NCI-H146 treated with DMSO at 0.1 percent for 48 hours (cell line): ENCODE data around the gene LRCH4.
A peak's percentile ranks its signal among the peaks of the same experiment; 100 is the strongest.

Source experiments
- DNase-seq: peaks from one replicate; lab custom pipeline; 2025; ENCODE audit not compliant: unreplicated experiment; lab: John Stamatoyannopoulos, UW

The LRCH4 gene

GRCh38 chr7:100582650-100583049 lies 3.3 kb downstream of the LRCH4 start:
- no peak for DNase-seq

GRCh38 chr7:100582041-100582579 lies 3.8 kb downstream of the LRCH4 start:
- no peak for DNase-seq

GRCh38 chr7:100580466-100581283 lies 5.3 kb downstream of the LRCH4 start:
- no peak for DNase-seq

GRCh38 chr7:100578246-100579183 lies 7.4 kb downstream of the LRCH4 start:
- DNase-seq, result no peak

GRCh38 chr7:100577507-100577906 lies 8.4 kb downstream of the LRCH4 start:
- DNase-seq, result no peak

GRCh38 chr7:100577103-100577502 lies 8.8 kb downstream of the LRCH4 start:
- no peak for DNase-seq

- no peak for DNase-seq
Observed at GRCh38 chr7:100576384-100576993, 9.4 kb downstream of the LRCH4 start.

- no peak for DNase-seq
Observed at GRCh38 chr7:100575746-100576383, 10.1 kb downstream of the LRCH4 start.

GRCh38 chr7:100575206-100575631 lies 10.7 kb downstream of the LRCH4 start:
- no peak for DNase-seq

GRCh38 chr7:100574362-100575205 lies 11.3 kb downstream of the LRCH4 start:
- no peak for DNase-seq

GRCh38 chr7:100573691-100574361 lies 12.1 kb downstream of the LRCH4 start, which contains the start of gene SAP25:
Gene SAP25 (minus strand): TSS chr7:100573900. CDS start chr7:100573742, 158 bp downstream.
- no peak for DNase-seq

- DNase-seq, result no peak
Observed at GRCh38 chr7:100572949-100573675, 12.8 kb downstream of the LRCH4 start.

- no peak for DNase-seq
Observed at GRCh38 chr7:100572281-100572948, 13.5 kb downstream of the LRCH4 start.

GRCh38 chr7:100571829-100572116 lies 14.2 kb downstream of the LRCH4 start:
- no peak for DNase-seq

- no peak for DNase-seq
Observed at GRCh38 chr7:100570954-100571828, 14.7 kb downstream of the LRCH4 start.

- DNase-seq, result peak; percentile 31
Observed at GRCh38 chr7:100568896-100569844, 16.8 kb downstream of the LRCH4 start.
